Brain microvascular endothelial cell (primary cell): ENCODE results near the gene ACP7.
"Not testable (repeated sequence)": the region's sequence is repeated elsewhere in the genome, so short reads cannot be mapped to it uniquely, and the experiment has no call there.

Experiments used
- DNase-seq: peaks from one replicate; pipeline ENCODE4 v3.0.0-alpha.2; 2020
- H3K27ac ChIP-seq: fragments of 250-450 bp; sonication (Bioruptor Pico); 2 replicates; pipeline ENCODE4 v1.5.1; 2020; ENCODE audit warnings: mild to moderate bottlenecking, moderate library complexity
- H3K27me3 ChIP-seq: fragments of 250-450 bp; sonication (Bioruptor Pico); replicated peaks from 2 replicates; pipeline ENCODE4 v1.5.1; 2020; ENCODE audit warnings: mild to moderate bottlenecking
- H3K36me3 ChIP-seq: fragments of 250-450 bp; sonication (Bioruptor Pico); replicated peaks from 2 replicates; pipeline ENCODE4 v1.5.1; 2020; ENCODE audit warnings: mild to moderate bottlenecking
- H3K4me3 ChIP-seq: 2 replicates; pipeline ENCODE4 v1.5.1; 2011; ENCODE audit warnings: low read depth, mild to moderate bottlenecking, control low read depth, low read length, moderate library complexity
- in situ Hi-C: cut with HindIII; loops from 2 replicates; pipeline ENCODE4 v1.10.0; 2017; ENCODE audit warnings: low sequenced_read_pairs, low pct_ligation_motif_present
- TF ChIP-seq, protein P1 (sequence below): IDR thresholded peaks from 2 replicates; pipeline ENCODE4 v1.5.1; 2011; ENCODE audit warnings: low read depth, mild to moderate bottlenecking, moderate library complexity, low read length, control low read depth, inconsistent platforms; ENCODE audit errors: missing control alignments

The ACP7 gene

DNA sequence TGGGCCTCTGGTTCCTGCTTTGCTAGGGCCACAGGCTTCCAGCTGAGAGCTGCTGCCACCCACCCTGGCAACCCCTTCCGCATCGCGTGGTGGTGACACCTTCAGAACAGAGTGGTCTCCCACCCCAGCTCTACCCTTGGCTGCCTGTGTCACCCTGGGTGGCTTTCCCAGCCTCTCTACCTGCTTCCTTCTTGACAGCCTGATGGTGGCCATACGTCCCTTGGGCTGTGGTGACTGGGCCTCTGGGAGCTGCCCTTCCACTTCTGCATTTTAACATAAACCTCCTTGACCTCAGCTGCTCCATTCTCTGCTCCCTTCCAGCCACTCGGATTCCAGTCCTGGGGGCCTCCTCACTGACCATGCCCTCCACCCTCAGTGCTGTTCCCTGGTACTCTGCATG is 58.5 kb downstream of the ACP7 start:
- no peak overlapping the region for H3K27ac ChIP-seq
- no peak for DNase-seq
- H3K4me3 ChIP-seq = no peak overlapping the region
- TF ChIP-seq, protein P1, sequence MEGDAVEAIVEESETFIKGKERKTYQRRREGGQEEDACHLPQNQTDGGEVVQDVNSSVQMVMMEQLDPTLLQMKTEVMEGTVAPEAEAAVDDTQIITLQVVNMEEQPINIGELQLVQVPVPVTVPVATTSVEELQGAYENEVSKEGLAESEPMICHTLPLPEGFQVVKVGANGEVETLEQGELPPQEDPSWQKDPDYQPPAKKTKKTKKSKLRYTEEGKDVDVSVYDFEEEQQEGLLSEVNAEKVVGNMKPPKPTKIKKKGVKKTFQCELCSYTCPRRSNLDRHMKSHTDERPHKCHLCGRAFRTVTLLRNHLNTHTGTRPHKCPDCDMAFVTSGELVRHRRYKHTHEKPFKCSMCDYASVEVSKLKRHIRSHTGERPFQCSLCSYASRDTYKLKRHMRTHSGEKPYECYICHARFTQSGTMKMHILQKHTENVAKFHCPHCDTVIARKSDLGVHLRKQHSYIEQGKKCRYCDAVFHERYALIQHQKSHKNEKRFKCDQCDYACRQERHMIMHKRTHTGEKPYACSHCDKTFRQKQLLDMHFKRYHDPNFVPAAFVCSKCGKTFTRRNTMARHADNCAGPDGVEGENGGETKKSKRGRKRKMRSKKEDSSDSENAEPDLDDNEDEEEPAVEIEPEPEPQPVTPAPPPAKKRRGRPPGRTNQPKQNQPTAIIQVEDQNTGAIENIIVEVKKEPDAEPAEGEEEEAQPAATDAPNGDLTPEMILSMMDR = no peak
- H3K36me3 ChIP-seq = no peaks in the 10 kb centered on the region
- in situ Hi-C loops = no loop called here
- H3K27me3 ChIP-seq = no peaks in the 10 kb centered on the region

DNA sequence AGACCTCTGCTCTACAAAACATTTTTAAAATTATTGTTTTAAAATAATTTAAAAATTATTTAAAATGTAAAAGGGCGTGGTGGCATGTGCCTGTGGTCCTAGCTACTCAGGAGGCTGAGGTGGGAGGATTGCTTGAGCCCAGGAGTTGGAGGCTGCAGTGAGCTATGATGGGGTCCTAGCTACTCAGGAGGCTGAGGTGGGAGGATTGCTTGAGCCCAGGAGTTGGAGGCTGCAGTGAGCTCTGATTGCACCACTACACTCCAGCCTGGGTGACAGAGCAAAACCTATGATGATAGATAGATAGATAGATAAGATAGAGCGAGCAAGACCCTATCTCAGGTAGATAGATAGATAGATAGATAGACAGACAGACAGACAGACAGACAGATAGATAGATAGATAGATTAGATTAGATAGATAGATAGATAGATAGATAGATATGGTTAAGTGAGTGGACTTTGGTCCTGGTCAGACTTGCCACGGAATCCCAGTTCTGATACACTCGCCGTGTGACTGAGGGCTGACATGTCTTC is 59.7 kb downstream of the ACP7 start:
- DNase-seq, H3K4me3 ChIP-seq, in situ Hi-C loops, H3K27ac ChIP-seq, H3K36me3 ChIP-seq, H3K27me3 ChIP-seq: not testable (repeated sequence)

DNA sequence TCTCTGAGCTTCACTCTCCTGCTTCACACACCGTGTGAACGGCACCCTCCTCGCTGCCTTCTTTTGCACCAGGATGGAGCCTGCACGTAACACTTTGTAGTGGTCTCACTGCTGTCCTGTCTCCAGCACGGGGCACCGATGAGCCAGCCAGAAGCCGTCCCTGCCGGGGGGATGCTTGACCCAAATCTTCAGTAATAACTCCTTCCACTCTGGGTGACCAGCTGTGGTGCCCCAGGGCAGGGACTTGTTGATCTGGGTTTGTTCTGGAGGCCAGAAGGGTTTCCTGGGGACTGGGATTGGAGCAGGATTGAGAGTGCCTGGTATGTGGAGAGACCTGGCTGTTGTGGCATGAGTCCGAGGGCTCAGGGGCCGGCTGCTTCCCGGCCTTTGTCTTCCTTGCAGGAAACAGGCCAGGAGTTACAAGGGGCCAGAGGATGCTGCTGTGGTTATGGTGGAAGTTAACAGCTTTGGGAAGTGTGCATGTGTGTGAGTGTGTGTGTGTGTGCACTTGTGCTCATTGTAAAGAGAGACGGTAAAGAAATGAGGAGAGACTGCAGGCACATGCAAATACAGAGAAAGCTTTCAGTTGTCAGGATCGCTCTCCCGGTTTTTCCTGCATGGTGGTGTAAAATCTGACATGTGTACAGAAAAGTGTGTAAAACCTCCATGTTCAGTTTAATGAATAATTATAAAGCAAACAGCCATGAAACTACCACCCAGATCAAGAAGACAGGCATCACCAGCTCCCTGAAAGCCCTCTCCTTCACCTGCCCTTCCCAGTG is 60.3 kb downstream of the ACP7 start:
- Histone ChIP-seq H3K27ac (no peak overlapping the region), H3K27me3 (no peaks in the 10 kb centered on the region), H3K4me3 (no peak overlapping the region), H3K36me3 (no peaks in the 10 kb centered on the region)
- in situ Hi-C loops = no loop called here
- TF ChIP-seq, protein P1 = no peak
- no peak for DNase-seq

DNA sequence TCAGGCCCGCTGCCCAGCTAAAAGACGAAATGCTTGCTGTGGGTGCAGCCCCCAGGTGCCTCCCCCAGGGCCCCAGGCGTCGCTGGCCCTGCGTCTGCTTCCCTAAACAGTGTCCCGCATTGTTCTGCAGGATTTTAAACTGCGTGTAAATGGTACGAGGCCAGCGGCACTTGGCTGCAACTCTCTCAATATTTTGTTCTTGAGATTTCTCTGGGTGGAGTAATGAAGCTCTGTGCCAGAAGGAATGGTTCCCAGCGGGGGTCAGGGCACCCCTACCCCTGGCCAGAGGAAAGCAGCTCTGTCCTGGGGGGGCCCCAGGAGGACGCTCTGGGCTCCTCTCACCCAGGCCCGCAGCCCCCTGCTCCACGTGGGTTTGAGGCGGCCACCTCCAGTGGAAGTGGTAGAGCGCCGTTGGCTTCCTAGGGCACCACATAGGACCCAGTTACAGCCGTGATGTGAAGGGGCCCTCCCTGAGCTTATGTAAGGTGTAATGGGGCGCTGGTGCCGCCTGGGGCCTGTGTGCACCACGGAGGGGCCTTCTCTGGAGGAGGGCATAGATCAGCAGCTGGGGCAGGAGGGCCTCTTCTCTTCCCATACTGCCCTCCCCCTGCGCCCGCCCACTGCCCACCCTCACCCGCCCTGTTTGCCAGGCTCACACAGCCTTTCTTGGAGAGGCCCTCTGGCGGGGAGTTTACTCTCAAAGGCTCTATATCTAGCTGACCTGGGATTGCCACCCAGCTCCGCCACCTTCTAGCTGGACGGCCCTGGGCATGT is 61.2 kb downstream of the ACP7 start:
- in situ Hi-C loops = no loop called here
- Histone ChIP-seq H3K27me3 (no peaks in the 10 kb centered on the region), H3K36me3 (no peaks in the 10 kb centered on the region), H3K4me3 (no peak overlapping the region), H3K27ac (no peak overlapping the region)
- DNase-seq = no peak
- TF ChIP-seq, protein P1 = peak; percentile 1

DNA sequence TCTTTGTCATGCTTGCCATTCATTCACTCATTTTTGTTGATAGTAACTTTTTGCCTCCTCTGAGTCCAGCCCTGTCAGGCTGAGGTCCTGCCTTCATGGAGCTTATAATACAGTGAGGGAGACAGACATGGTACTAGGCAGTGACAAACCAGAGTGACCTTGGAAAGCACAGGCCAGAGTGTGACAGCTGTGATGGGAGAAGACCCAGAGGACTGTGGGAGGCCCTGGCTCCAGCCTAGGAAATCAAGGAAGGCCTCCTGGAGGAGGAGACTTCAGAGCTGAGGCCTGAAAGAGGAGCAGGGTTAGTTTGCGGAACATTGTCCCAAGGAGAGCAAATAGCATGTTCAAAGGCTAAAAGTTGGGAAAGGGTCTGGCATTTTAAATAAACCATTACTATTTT is 61.9 kb downstream of the ACP7 start:
- no peaks in the 10 kb centered on the region for H3K27me3 ChIP-seq
- H3K27ac ChIP-seq = no peak overlapping the region
- no peaks in the 10 kb centered on the region for H3K36me3 ChIP-seq
- no peak for DNase-seq
- TF ChIP-seq, protein P1 = no peak
- in situ Hi-C loops = no loop called here
- H3K4me3 ChIP-seq = no peak overlapping the region

DNA sequence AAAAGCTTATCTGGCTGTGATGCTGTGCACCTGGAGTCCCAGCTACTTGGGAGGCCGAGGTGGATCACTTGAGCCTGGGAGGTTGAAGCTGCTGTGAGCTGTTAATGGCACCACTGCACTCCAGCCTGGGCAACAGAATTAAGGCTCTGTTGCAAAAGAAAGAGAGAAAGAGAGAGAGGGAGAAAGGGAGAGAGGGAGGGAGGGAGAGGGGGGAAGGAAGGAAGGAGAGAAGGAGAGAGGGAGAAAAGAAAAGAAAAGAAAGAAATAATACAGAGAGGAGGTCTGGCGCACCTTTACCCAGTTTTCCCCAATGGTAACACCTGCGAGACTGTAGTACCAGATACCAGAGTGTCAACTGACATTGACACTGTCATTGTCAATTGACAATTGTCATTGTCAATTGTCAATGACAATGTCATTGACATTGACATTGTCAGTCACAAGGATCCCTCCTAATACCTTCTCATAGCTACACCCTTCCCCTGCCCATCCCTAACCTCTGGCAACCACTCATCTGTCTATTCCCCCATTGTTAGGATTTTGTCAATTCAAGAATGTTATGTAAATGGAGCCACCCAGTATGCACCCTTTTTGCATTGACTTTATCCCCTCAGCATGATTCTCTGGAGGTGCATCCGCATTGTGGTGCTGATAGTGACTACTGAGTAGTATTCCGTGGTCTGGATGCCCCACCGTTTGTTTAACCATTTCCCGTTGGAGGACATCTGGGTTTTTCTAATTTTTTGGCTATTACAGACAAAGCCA is 62.7 kb downstream of the ACP7 start:
- H3K36me3 ChIP-seq = no peaks in the 10 kb centered on the region
- H3K27me3 ChIP-seq = no peaks in the 10 kb centered on the region
- in situ Hi-C loops = no loop called here
- H3K4me3 ChIP-seq = no peak overlapping the region
- H3K27ac ChIP-seq = no peak overlapping the region
- TF ChIP-seq, protein P1 = no peak
- DNase-seq = no peak
